Measurements from ENCODE around the gene TMEM184A. TPM values are rescaled to one million over a fixed set of nuclear protein-coding genes. Genes with fewer than 3 reads are reported as not detected.

TMEM184A gene
- total and polyA plus RNA-seq, 2 donors (not counting 3 experiments of a cell fraction or from before 2014, with no cell fraction given): 0.48 TPM; not detected in 1

DNA sequence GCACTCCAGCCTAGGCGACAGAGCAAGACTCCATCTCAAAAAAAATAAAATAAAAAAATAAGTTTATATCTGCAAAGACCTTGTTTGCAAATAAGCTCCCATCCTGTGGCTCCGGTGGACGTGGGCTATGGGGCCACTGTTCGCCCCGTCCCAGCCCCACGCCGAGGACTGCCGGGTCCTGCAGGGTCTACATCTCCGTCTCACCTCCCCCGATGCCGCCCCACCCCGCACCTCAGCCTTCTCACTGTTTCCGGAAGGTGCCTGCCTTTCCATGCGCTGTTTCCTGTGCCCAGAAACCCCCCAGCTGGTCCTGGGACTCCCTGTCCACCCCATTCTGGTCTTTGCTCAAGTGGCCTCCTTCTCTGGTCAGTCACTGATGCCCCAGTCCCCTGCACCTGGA is 46.8 kb downstream of the TMEM184A start:
- no TSS peak for BruUV-seq (replicated peaks)
- TF ChIP-seq FOS (IDR thresholded peaks at IDR 0.05; ENCODE audit: borderline replicate concordance, insufficient read depth, low read length) (no peak), EZH2 (IDR thresholded peaks at IDR 0.05; ENCODE audit: borderline replicate concordance, low read depth, low read length, severe bottlenecking) (no peak), JUN (IDR thresholded peaks at IDR 0.05; ENCODE audit: borderline replicate concordance, insufficient read depth, insufficient read length, low read depth) (no peak), MYC (IDR thresholded peaks at IDR 0.05; ENCODE audit: low read depth, low read length) (no peak), POLR2AphosphoS5 (IDR thresholded peaks at IDR 0.05; ENCODE audit: insufficient read depth, low read depth, low read length) (no peak), GATA2 (IDR thresholded peaks at IDR 0.05; ENCODE audit: insufficient read depth, insufficient read length, low read depth, low read length) (no peak), POLR2A (IDR thresholded peaks at IDR 0.05; ENCODE audit: low read depth, low read length) (no peak)
- TF ChIP-seq, protein P1, sequence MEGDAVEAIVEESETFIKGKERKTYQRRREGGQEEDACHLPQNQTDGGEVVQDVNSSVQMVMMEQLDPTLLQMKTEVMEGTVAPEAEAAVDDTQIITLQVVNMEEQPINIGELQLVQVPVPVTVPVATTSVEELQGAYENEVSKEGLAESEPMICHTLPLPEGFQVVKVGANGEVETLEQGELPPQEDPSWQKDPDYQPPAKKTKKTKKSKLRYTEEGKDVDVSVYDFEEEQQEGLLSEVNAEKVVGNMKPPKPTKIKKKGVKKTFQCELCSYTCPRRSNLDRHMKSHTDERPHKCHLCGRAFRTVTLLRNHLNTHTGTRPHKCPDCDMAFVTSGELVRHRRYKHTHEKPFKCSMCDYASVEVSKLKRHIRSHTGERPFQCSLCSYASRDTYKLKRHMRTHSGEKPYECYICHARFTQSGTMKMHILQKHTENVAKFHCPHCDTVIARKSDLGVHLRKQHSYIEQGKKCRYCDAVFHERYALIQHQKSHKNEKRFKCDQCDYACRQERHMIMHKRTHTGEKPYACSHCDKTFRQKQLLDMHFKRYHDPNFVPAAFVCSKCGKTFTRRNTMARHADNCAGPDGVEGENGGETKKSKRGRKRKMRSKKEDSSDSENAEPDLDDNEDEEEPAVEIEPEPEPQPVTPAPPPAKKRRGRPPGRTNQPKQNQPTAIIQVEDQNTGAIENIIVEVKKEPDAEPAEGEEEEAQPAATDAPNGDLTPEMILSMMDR (IDR thresholded peaks at IDR 0.05; ENCODE audit: extremely low read depth in 1 of 2, insufficient read depth in 1 of 2, low read depth in 1 of 2, low read length in 2 of 2): no peak
- TF ChIP-seq, protein P2, sequence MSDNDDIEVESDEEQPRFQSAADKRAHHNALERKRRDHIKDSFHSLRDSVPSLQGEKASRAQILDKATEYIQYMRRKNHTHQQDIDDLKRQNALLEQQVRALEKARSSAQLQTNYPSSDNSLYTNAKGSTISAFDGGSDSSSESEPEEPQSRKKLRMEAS (IDR thresholded peaks at IDR 0.05; ENCODE audit: insufficient read depth, insufficient read length): no peak
- Histone ChIP-seq H3K4me1 (ENCODE audit: control insufficient read depth, extremely low read depth, insufficient read depth, low read length) (peaks cover 9% of the 10 kb centered on the region), H3K9me1 (replicated peaks; ENCODE audit: control insufficient read depth, extremely low read depth, insufficient read depth, low read length) (no peaks in the 10 kb centered on the region), H3K9me3 (replicated peaks; ENCODE audit: control insufficient read depth, insufficient read depth, low read length) (no peaks in the 10 kb centered on the region), H3K36me3 (ENCODE audit: control insufficient read depth in 2 of 2, extremely low read depth in 1 of 2, insufficient read depth in 2 of 2, low read length in 2 of 2) (no peaks in the 10 kb centered on the region), H3K4me3 (replicated peaks in 1 of 3; ENCODE audit: insufficient read depth in 1 of 3, low read depth in 1 of 3, low read length in 3 of 3) (no peak overlapping the region), H3K27ac (ENCODE audit: insufficient read depth, low read depth, low read length) (no peak overlapping the region), H2AFZ (ENCODE audit: low read depth, low read length) (no peak overlapping the region), H3K79me2 (ENCODE audit: control insufficient read depth, insufficient read depth, low read length) (no peaks in the 10 kb centered on the region), H3K4me2 (ENCODE audit: insufficient read depth, low read length) (no peak overlapping the region), H4K20me1 (replicated peaks; ENCODE audit: control insufficient read depth, extremely low read depth, insufficient read depth, low read length) (no peaks in the 10 kb centered on the region), H3K9ac (replicated peaks; ENCODE audit: extremely low read depth, insufficient read depth, low read length) (no peak overlapping the region), H3K27me3 (ENCODE audit: control insufficient read depth in 2 of 2, insufficient read depth in 2 of 2, low read length in 2 of 2) (no peaks in the 10 kb centered on the region)
- dilution Hi-C loops (cut with MboI; ENCODE audit: extremely low pct_ligation_motif_present, low sequenced_read_pairs): no loop called here
- POLR2A ChIA-PET: no interaction called here
- CTCF ChIA-PET: interaction anchor here (1.4 kb wide), 1 partner anchor 47 kb away, joined by 4 read pairs; the partner anchor contains the start of gene TMEM184A
- intact Hi-C loops (cut with micrococcal nuclease): no loop called here
- FAIRE-seq (no peak), DNase-seq (ENCODE audit: low read depth, low spot score) (no peak)

Measured in endothelial cell of umbilical vein (primary cell).